NAMALWA (cell line): Measurements from ENCODE around the gene KIAA0930.
"Not testable (repeated sequence)": the region's sequence is repeated elsewhere in the genome, so short reads cannot be mapped to it uniquely, and the experiment has no call there.

Experiments
- DNase-seq: peaks from one replicate; pipeline ENCODE4 v3.0.0-alpha.2; 2015; ENCODE audit warnings: low spot score

KIAA0930 gene

GRCh38 chr22:45200860-45201511, 39.7 kb downstream of the KIAA0930 start:
- no peak for DNase-seq

DNA sequence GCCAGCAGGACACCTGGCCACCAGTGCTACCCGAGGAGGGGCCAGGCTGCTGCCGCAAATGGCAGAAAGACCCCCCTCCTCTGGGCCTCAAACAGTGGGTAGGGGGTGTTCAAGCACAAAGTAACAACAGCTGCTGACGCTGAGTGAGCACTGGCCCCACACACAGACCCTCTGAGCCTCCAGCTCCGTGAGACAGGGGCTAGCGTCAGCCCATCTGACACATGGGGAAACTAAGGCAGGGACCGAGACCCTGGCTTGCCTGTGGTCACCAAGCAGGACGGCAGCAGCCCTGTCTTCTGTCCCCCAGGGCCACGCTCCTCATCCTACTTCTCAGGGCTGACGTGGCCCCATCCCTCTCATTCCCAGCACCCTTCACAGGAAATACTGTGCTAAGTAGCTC, 40.5 kb downstream of the KIAA0930 start:
- DNase-seq = no peak

GRCh38 chr22:45199723-45200122, 41.0 kb downstream of the KIAA0930 start:
- no peak for DNase-seq

GRCh38 chr22:45198463-45198795, 42.3 kb downstream of the KIAA0930 start:
- DNase-seq = no peak

GRCh38 chr22:45197606-45198462, 42.9 kb downstream of the KIAA0930 start:
- no peak for DNase-seq

DNA sequence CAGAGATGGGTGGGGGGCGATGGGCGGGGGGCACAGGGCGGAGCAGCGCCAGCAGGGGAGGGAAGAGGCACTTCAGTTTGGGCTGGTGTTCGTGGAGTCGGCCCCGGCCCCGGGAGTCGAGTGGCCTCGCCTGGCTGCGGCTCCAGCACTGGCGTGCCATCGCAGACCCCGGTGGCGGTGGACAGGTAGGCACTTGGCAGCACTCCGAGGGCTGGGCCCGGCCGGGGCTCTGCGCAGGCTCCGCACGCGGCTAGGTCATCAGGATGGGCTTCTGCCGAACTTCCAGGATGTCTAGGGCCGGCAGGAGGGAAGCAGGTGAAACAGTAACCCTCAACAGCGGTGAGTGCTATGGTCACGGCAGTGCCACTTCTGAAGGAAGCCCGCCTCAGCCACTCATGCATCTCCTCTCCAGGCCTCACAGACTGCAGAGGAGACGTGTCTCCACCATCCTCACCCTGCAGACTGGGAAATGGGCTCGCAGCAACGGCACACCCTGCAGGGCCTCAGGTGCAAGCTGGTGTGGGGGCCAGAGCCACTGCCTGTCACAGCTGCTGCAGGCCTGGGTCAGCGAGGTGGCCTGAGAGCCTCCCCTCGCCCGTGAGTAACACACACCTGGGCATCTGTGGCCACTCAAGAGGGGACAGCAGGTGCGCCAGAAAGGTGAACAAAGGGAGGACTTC, 43.6 kb downstream of the KIAA0930 start:
- DNase-seq = no peak

DNA sequence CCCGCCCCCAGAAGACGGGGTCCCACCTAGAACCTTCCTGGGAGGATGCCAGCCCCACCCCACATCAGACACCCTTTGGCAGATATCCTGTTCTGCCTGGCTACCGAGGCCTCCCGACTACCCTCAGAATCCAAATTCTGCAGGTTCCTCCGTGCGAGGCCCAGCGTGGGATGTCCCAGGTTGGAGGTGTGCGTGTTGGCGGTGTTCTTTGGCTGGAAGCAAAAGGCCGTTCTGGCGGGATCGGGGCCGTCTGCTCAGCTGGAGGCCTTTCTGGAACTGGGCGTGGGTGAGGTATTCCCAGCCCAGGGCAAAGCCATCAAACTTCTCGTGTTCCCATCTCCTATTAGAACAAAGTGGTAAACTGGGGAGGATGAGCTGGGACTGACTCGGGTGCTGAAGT, 44.4 kb downstream of the KIAA0930 start:
- DNase-seq = no peak

GRCh38 chr22:45195616-45196015, 45.1 kb downstream of the KIAA0930 start:
- no peak for DNase-seq

DNA sequence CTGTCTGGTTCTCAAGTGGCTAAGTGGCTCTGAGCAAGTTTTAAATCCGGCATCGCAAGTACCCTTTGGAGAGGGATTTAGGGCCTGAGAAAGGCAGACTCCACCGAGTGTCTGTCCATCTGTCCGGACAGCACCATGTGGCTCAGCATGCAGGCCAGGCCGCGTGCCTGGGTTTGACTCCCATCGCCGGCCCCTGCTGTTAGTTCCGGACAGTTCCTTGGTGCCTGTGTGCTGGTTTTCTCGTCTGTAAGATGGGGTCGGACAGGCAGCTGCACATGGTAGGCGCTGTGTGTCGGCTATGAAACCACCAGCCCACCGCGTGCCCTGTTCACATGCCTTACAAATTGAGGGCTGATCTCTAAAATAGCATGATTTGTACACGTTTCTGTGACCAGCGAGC, 46.0 kb downstream of the KIAA0930 start:
- DNase-seq = no peak

DNA sequence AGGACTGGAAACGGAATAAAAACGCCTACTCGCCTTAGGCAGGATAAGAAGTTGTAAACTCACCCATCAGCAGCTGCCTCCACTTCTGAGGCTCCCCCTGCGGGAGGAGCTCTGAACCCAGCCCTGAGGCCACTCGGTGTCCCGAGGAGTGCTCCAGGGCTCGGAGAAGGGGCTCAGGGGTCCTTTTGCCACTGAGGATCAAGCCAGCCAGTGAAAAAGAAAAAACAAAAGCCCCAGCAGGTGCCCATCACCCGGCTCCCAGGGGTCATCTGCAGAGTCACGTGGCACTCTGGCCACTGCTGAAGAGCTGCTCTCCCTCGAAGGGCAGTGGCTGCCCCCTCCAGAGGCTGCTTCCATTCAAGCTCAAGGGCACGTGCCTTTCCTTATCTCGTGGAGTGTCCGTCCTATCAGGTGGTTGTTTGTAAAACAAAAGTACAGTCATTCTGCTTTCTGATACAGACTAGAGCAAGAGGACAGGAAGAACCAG, 48.0 kb downstream of the KIAA0930 start:
- DNase-seq = no peak

- not testable (repeated sequence) for DNase-seq
Observed at GRCh38 chr22:45191746-45192145, 48.9 kb downstream of the KIAA0930 start.

DNA sequence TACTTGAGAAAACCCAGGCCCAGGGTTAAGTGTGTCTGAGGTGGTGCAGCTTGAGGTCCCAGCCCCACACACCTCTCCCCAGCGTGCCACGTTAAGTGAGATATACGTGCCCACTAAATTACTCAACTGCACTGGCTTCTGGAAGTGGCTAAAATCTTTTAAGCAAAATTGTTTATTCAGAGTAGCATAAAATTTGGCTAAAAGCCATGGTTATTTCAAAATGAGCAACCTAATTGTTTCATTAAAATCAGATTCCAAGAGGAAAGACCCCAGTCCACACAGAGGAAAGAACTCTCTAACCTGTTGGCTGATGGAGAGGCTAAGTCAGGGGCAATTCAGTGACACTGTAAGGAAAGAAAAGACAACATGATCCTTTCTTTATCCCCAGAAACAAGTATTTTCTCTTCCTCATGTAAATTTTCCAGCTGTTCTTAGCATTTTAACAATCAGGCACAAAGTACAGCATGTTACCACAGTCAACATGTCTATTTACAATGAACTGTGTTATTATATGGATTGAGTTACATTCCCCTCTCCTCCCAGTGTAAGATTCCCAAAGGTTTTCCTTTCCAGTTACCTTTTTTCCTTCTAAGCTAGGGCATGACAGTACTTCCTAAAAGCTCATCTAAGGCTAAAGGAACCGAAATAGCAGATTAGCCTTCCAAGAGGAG, 50.4 kb downstream of the KIAA0930 start:
- no peak for DNase-seq

GRCh38 chr22:45188779-45189178, 51.9 kb downstream of the KIAA0930 start:
- no peak for DNase-seq

DNA sequence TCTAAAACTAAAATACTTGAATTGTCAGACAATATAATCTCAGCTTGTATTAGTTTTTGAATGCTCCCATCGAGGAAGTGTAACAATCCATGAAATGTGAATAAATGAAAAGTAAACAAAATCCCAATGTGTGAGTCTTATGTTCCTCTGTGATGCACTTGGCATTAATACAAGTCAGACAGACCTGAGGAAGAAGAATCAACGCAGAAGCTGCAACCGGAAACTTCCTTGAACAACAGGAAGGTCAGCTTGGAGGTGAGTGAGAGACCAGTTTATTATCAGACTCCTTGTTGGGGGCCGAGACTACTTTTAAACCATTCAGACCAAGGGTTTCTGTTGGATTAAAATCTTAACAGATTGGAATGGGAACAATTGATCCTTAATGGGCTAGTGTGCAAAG, 52.8 kb downstream of the KIAA0930 start:
- DNase-seq = no peak

DNA sequence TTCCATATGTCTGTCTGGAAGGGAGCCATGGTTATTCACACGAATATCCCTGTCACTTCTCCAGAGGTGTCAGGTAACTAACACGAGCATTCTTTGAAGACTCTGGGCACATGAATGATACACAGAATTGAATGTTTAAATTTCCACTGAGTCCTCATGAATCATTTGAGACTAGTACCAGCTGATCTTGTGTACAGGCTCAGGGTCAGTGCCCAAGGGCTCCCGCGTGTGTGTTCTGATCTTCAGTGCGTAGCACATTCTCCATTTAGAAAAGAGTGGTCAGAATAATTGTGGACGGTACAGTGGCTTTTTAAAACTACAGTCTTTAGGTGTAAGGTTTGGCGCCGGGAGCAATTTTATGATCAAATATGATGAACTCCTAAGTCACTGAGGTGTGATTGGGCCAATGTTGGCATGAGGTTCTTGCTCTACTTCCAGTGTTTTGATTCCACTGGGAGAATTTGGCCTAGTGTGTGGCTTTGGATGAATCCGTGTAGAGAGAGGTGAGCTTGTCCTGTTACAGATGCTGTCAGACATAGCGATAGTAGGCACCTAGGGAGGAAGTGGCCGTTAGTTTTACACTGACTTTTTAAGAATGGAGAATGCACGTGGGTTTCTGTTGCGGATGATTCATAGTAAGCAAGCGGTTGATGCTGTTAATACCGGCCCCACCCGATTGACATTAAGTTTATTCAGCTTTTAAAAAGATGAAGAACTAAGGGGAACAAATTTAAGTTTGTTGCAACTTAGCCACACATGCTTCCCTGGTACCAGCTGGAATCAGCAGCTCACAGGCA, 54.8 kb downstream of the KIAA0930 start:
- no peak for DNase-seq

DNA sequence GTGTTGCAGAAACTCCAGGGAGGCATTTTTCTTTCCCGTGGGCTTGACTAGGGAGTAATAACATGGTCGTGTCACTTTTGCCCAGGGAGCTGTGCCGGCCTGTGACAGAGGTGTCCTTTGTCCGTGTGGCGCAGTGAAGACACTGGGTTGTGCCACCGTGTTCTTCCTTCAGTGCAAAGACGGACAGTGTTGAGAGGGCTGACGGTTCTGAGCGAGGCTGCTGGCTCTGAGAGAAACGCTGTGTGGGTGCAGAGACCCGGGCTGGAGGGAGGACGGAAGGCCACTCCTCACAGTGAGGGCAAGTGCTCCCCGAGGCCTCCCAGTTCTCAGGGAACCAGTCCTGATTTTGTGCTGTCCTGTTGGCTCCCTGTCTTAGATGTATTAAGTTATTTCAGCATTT, 56.7 kb downstream of the KIAA0930 start:
- no peak for DNase-seq

DNA sequence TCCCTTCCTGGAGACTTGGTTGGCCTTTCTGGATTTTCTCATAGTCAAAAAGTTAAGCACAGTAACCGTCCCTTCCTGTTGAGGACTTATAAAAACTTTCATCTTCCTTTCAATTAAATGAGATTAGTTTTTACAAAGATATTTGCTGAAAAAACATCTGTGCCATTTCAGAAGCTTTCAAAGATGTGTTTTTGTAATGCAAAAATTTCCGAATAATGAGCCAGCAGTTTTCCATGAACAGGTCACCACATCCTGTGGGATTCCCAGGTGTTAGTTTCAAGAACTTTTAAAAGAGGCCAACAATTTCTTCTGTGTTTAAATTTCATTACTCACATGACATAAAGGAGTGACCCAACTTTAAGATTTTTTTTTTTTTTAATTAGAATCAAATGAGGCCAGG, 58.9 kb downstream of the KIAA0930 start:
- no peak for DNase-seq

- no peak for DNase-seq
Observed at GRCh38 chr22:45181240-45181639, 59.5 kb downstream of the KIAA0930 start.

DNA sequence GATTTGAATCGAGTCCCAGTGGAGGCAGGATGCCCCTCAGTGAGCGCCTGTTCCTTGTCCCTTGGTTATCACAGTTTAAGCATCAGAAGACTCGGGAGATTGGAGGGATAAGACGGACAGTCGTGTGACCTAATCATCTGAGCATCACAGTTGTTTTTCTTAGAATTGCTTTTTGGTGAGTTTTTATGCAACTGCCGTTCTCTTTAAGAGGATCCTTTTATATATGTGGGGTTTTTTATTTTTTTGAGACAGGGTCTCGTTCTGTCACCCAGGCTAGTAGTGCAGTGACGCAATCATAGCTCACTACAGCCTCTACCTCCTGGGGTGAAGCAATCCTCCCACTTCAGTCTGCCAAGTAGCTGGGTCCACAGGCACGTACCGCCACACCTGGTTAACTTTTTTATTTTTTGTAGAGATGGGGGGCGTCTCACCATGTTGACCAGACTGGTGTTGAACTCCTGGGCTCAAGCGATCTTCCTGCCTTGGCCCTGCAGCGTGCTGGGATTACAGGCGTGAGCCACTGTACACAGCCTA, 60.5 kb downstream of the KIAA0930 start:
- no peak for DNase-seq

GRCh38 chr22:45179276-45180049, 61.2 kb downstream of the KIAA0930 start:
- no peak for DNase-seq
